M059J (cell line): ENCODE measurements around the gene FCER1G. TPM values are rescaled to one million over a fixed set of nuclear protein-coding genes. Genes with fewer than 3 reads are reported as not detected.

Experiments
- DNase-seq: peaks from one replicate; pipeline ENCODE4 v3.0.0-alpha.2; 2012; ENCODE audit warnings: low read depth
- total RNA-seq: library from RNA; depleted of rRNA; stranded (reverse); fragments of >200 nt; shearing (Covaris generic); gene quantifications from 2 replicates; pipeline ENCODE4 v1.2.3, GENCODE V29; 2014; rRNA removed

Gene FCER1G
- total RNA-seq, 1 experiment from 2014 or later = not detected

- peak; percentile 62 for DNase-seq
These were observed 51.1 kb downstream of the FCER1G start for GRCh38 chr1:161266202-161266601.

- no peak for DNase-seq
These were observed 51.7 kb downstream of the FCER1G start for GRCh38 chr1:161266836-161267235.

GRCh38 chr1:161267321-161267720 lies 52.2 kb downstream of the FCER1G start:
- DNase-seq = peak; percentile 39

Other genes starting within 250 kb of the FCER1G start
- gene F11R, start 194.1 kb upstream of the FCER1G start, total RNA-seq = 46.8 and 90.8 TPM in 2 replicates
- gene TSTD1, start 176.3 kb upstream of the FCER1G start, total RNA-seq = 0.27 and 0.44 TPM in 2 replicates
- gene USF1, start 169.3 kb upstream of the FCER1G start, total RNA-seq = 82.7 and 89.0 TPM in 2 replicates
- 0.12 TPM in 1 of 2 replicates, not detected in the other for gene ARHGAP30, start 145.4 kb upstream of the FCER1G start, total RNA-seq
- not detected in 2 replicates for gene NECTIN4, start 125.7 kb upstream of the FCER1G start, total RNA-seq
- gene KLHDC9, start 116.9 kb upstream of the FCER1G start, total RNA-seq = 3.0 and 3.9 TPM in 2 replicates
- gene PFDN2, start 97.3 kb upstream of the FCER1G start, total RNA-seq = 105 and 111 TPM in 2 replicates
- 24.5 and 31.5 TPM in 2 replicates for gene NIT1, start 97.2 kb upstream of the FCER1G start, total RNA-seq
- gene DEDD, start 82.6 kb upstream of the FCER1G start, total RNA-seq = 34.0 and 36.6 TPM in 2 replicates
- gene UFC1, start 61.3 kb upstream of the FCER1G start, total RNA-seq = 97.0 and 125 TPM in 2 replicates
- 7.9 and 10.1 TPM in 2 replicates for gene USP21, start 55.8 kb upstream of the FCER1G start, total RNA-seq
- 6.2 and 7.2 TPM in 2 replicates for gene PPOX, start 48.9 kb upstream of the FCER1G start, total RNA-seq
- gene B4GALT3, start 37.8 kb upstream of the FCER1G start, total RNA-seq = 36.6 and 41.8 TPM in 2 replicates
- 0.39 and 0.67 TPM in 2 replicates for gene ADAMTS4, start 16.2 kb upstream of the FCER1G start, total RNA-seq
- gene NDUFS2, start 12.9 kb upstream of the FCER1G start, total RNA-seq = 58.4 and 111 TPM in 2 replicates
- not detected in 2 replicates for gene APOA2, start 8.3 kb downstream of the FCER1G start, total RNA-seq
- gene TOMM40L, start 10.8 kb downstream of the FCER1G start, total RNA-seq = 13.5 and 14.3 TPM in 2 replicates
- gene NR1I3, start 22.9 kb downstream of the FCER1G start, total RNA-seq = not detected in 2 replicates
- not detected in 2 replicates for gene PCP4L1, start 43.5 kb downstream of the FCER1G start, total RNA-seq
- gene MPZ, start 94.7 kb downstream of the FCER1G start, total RNA-seq = 0.62 and 0.89 TPM in 2 replicates
- 19.2 and 44.2 TPM in 2 replicates for gene SDHC, start 99.1 kb downstream of the FCER1G start, total RNA-seq
- gene CFAP126, start 152.6 kb downstream of the FCER1G start, total RNA-seq = not detected in 2 replicates